Measurements from ENCODE around the gene ALDOA. TPM values are rescaled to one million over a fixed set of nuclear protein-coding genes. Genes with fewer than 3 reads are reported as not detected.
A peak's percentile ranks its signal among the peaks of the same experiment; 100 is the strongest.

The ALDOA gene
- total and polyA plus RNA-seq, 10 of the 15 experiments (the other 5 are each of a cell fraction or from before 2014, with no cell fraction given) = 218 to 2,339 (median 1,095) TPM

- Histone ChIP-seq H3K36me3 (ENCODE audit: control insufficient read depth in 2 of 2, insufficient read depth in 2 of 2, low read length in 1 of 2) (no peaks in the 10 kb centered on the region), H3K9ac (ENCODE audit: control insufficient read depth, insufficient read depth, low read length) (peak overlapping the region; percentile 71), H3K4me1 (ENCODE audit: control insufficient read depth, insufficient read depth, low read length) (peaks cover 3% of the 10 kb centered on the region; the same call in 1 of the 2 replicates), H3K27me3 (replicated peaks in 1 of 2; ENCODE audit: control insufficient read depth in 2 of 2, insufficient read depth in 2 of 2, low read length in 1 of 2) (no peaks in the 10 kb centered on the region), H3K9me3 (replicated peaks; ENCODE audit: control insufficient read depth, insufficient read depth, low read length) (no peaks in the 10 kb centered on the region), H3K79me2 (ENCODE audit: control insufficient read depth, insufficient read depth, low read length) (no peaks in the 10 kb centered on the region), H3K4me2 (ENCODE audit: control insufficient read depth, insufficient read depth) (peak overlapping the region; percentile 60), H4K20me1 (ENCODE audit: control insufficient read depth, insufficient read depth) (no peaks in the 10 kb centered on the region), H3K4me3 (peak overlapping the region; percentile 83), H2AFZ (ENCODE audit: control insufficient read depth, low read depth, low read length) (peak overlapping the region; percentile 91), H3K27ac (ENCODE audit: control insufficient read depth, insufficient read depth) (peak overlapping the region; percentile 55)
- in situ Hi-C loops (cut with MboI) (no loop called here), intact Hi-C loops (cut with micrococcal nuclease; ENCODE audit: unreplicated experiment) (no loop called here)
- POLR2A ChIA-PET = interaction anchor here (0.7 to 2.7 kb wide), 7 partner anchors 10 to 245 kb away, joined by 3 to 9 read pairs (median 4); partner anchors contain the start of genes ALDOA, HIRIP3, INO80E and TAOK2
- FAIRE-seq = no peak
- BruUV-seq (replicated peaks) = no TSS peak
- WGBS (ENCODE audit: insufficient coverage, insufficient replicate concordance, low lambda C conversion rate, missing lambda C conversion rate) = 3% methylated on average over 52 of the region's 58 CpGs
- CTCF ChIA-PET = interaction anchor here (0.9 to 4.8 kb wide), 5 partner anchors 9 to 77 kb away, joined by 3 to 51 read pairs (median 4); partner anchors contain the start of genes ALDOA and TBX6
- SMC1A ChIA-PET (ENCODE audit: uncharacterized antibody, unreplicated experiment) = interaction anchor here (1.4 kb wide), 1 partner anchor 39 kb away, joined by 5 read pairs; the partner anchor contains the start of gene TBX6
- RAD21 ChIA-PET (ENCODE audit: unreplicated experiment) = no interaction called here
- peak; percentile 90 for ATAC-seq
- DNase-seq (ENCODE audit: low read depth, low spot score) = peak; percentile 74
- TF ChIP-seq IKZF2 (IDR thresholded peaks at IDR 0.05) (peak; percentile 62 to 65; a peak in 3 of 4 replicates), HCFC1 (IDR thresholded peaks at IDR 0.05; ENCODE audit: low read length) (peak; percentile 67), POLR2A (IDR thresholded peaks at IDR 0.05; ENCODE audit: low read depth, low read length) (peak; percentile 70), NR2F1 (conservative IDR thresholded peaks at IDR 0.05) (no peak), SMARCA5 (IDR thresholded peaks at IDR 0.05) (0 out of 2 replicates have a peak, but pooled peaks have one; percentile 11), CREB1 (IDR thresholded peaks at IDR 0.05; ENCODE audit: low read depth) (peak; percentile 59), MAX (IDR thresholded peaks at IDR 0.05; ENCODE audit: low read depth, low read length) (peak; percentile 86), ZBTB40 (IDR thresholded peaks at IDR 0.05; ENCODE audit: borderline replicate concordance) (0 out of 2 replicates have a peak, but pooled peaks have one; percentile 41), EP300 (IDR thresholded peaks at IDR 0.05; ENCODE audit: borderline replicate concordance in 1 of 2, control insufficient read depth in 1 of 2, low read depth in 2 of 2, low read length in 2 of 2) (peak in 1 of 2 experiments; percentile 49; a peak in 1 of 4 replicates), HDAC2 (IDR thresholded peaks at IDR 0.05) (no peak)
- TF ChIP-seq, protein P1, sequence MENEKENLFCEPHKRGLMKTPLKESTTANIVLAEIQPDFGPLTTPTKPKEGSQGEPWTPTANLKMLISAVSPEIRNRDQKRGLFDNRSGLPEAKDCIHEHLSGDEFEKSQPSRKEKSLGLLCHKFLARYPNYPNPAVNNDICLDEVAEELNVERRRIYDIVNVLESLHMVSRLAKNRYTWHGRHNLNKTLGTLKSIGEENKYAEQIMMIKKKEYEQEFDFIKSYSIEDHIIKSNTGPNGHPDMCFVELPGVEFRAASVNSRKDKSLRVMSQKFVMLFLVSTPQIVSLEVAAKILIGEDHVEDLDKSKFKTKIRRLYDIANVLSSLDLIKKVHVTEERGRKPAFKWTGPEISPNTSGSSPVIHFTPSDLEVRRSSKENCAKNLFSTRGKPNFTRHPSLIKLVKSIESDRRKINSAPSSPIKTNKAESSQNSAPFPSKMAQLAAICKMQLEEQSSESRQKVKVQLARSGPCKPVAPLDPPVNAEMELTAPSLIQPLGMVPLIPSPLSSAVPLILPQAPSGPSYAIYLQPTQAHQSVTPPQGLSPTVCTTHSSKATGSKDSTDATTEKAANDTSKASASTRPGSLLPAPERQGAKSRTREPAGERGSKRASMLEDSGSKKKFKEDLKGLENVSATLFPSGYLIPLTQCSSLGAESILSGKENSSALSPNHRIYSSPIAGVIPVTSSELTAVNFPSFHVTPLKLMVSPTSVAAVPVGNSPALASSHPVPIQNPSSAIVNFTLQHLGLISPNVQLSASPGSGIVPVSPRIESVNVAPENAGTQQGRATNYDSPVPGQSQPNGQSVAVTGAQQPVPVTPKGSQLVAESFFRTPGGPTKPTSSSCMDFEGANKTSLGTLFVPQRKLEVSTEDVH (IDR thresholded peaks at IDR 0.05; ENCODE audit: low read depth, partially characterized antibody) = peak; percentile 68
- TF ChIP-seq, protein P2, sequence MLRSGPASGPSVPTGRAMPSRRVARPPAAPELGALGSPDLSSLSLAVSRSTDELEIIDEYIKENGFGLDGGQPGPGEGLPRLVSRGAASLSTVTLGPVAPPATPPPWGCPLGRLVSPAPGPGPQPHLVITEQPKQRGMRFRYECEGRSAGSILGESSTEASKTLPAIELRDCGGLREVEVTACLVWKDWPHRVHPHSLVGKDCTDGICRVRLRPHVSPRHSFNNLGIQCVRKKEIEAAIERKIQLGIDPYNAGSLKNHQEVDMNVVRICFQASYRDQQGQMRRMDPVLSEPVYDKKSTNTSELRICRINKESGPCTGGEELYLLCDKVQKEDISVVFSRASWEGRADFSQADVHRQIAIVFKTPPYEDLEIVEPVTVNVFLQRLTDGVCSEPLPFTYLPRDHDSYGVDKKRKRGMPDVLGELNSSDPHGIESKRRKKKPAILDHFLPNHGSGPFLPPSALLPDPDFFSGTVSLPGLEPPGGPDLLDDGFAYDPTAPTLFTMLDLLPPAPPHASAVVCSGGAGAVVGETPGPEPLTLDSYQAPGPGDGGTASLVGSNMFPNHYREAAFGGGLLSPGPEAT (IDR thresholded peaks at IDR 0.05; ENCODE audit: low read depth) = peak; percentile 56; the same call in 1 of the 2 replicates
- TF ChIP-seq, protein P3, sequence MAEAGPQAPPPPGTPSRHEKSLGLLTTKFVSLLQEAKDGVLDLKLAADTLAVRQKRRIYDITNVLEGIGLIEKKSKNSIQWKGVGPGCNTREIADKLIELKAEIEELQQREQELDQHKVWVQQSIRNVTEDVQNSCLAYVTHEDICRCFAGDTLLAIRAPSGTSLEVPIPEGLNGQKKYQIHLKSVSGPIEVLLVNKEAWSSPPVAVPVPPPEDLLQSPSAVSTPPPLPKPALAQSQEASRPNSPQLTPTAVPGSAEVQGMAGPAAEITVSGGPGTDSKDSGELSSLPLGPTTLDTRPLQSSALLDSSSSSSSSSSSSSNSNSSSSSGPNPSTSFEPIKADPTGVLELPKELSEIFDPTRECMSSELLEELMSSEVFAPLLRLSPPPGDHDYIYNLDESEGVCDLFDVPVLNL (IDR thresholded peaks at IDR 0.05; ENCODE audit: low read depth, low read length) = peak; percentile 87
These were observed 12.7 kb upstream of the ALDOA start for GRCh38 chr16:30052671-30053372.

Data from GM12878 (cell line).